GM21360 (cell line): ENCODE measurements around the gene MCOLN3.

Experiments
- ATAC-seq: cut with Tn5 transposase; IDR thresholded peaks from one replicate; pipeline ENCODE4 v1.9.1; 2021; ENCODE audit warnings: mild to moderate bottlenecking, moderate library complexity; ENCODE audit not compliant: unreplicated experiment

MCOLN3 gene

GRCh38 chr1:85048296-85049064, at the start of gene MCOLN3:
Gene MCOLN3, minus strand, starts transcription at chr1:85048500. Its CDS starts 3,140 bp downstream, at chr1:85045360.
- ATAC-seq: peak; percentile 54

GRCh38 chr1:85093644-85094043, 45.3 kb upstream of the MCOLN3 start:
- ATAC-seq: no peak

- no peak for ATAC-seq
Observed at GRCh38 chr1:85091671-85092280, 43.5 kb upstream of the MCOLN3 start.

- ATAC-seq: no peak
Observed at GRCh38 chr1:85090225-85090624, 41.9 kb upstream of the MCOLN3 start.

GRCh38 chr1:85089203-85089602, 40.9 kb upstream of the MCOLN3 start:
- ATAC-seq: no peak

- no peak for ATAC-seq
Observed at GRCh38 chr1:85088408-85088784, 40.1 kb upstream of the MCOLN3 start.

- ATAC-seq: no peak
Observed at GRCh38 chr1:85087659-85088407, 39.5 kb upstream of the MCOLN3 start.

GRCh38 chr1:85085417-85085816, 37.1 kb upstream of the MCOLN3 start:
- ATAC-seq: no peak

GRCh38 chr1:85078903-85079302, 30.6 kb upstream of the MCOLN3 start:
- ATAC-seq: no peak

GRCh38 chr1:85074365-85074964, 26.2 kb upstream of the MCOLN3 start:
- no peak for ATAC-seq

GRCh38 chr1:85070972-85071492, 22.7 kb upstream of the MCOLN3 start:
- no peak for ATAC-seq

GRCh38 chr1:85068846-85069245, 20.5 kb upstream of the MCOLN3 start:
- no peak for ATAC-seq

- ATAC-seq: no peak
Observed at GRCh38 chr1:85065550-85065949, 17.2 kb upstream of the MCOLN3 start.

GRCh38 chr1:85062425-85063026, 14.2 kb upstream of the MCOLN3 start:
- peak; percentile 2 for ATAC-seq

- peak; percentile 100 for ATAC-seq
Observed at GRCh38 chr1:85061711-85062424, 13.6 kb upstream of the MCOLN3 start.

GRCh38 chr1:85060038-85060437, 11.7 kb upstream of the MCOLN3 start:
- no peak for ATAC-seq

GRCh38 chr1:85059563-85059962, 11.3 kb upstream of the MCOLN3 start:
- ATAC-seq: no peak

- ATAC-seq: no peak
Observed at GRCh38 chr1:85058786-85059185, 10.5 kb upstream of the MCOLN3 start.

GRCh38 chr1:85058311-85058710, 10.0 kb upstream of the MCOLN3 start:
- no peak for ATAC-seq

GRCh38 chr1:85054664-85055063, 6.4 kb upstream of the MCOLN3 start:
- ATAC-seq: no peak
